ENCODE data around the gene MYB.

DNA sequence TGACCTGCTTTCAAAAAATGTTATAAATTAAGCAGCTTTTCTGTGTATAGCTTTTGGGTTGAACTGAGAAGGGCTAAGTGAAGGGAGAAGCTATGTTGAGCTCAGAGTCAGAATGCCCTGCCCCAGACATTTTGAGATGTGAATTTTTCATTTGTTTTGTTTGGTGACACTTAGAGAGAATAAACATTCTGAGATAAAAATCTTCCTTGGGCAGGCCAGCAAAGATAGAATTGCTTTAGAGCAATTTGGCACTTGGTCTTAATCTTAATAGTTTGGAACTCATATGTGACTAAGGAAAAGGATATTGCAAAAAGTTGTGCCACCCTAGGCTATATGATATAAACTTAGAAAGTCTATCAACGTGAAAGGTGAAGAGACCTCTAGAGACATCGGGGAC, 30.2 kb downstream of the MYB start:
- TF ChIP-seq, protein P1, sequence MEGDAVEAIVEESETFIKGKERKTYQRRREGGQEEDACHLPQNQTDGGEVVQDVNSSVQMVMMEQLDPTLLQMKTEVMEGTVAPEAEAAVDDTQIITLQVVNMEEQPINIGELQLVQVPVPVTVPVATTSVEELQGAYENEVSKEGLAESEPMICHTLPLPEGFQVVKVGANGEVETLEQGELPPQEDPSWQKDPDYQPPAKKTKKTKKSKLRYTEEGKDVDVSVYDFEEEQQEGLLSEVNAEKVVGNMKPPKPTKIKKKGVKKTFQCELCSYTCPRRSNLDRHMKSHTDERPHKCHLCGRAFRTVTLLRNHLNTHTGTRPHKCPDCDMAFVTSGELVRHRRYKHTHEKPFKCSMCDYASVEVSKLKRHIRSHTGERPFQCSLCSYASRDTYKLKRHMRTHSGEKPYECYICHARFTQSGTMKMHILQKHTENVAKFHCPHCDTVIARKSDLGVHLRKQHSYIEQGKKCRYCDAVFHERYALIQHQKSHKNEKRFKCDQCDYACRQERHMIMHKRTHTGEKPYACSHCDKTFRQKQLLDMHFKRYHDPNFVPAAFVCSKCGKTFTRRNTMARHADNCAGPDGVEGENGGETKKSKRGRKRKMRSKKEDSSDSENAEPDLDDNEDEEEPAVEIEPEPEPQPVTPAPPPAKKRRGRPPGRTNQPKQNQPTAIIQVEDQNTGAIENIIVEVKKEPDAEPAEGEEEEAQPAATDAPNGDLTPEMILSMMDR (IDR thresholded peaks at IDR 0.05) = no peak
- TF ChIP-seq POLR2A (IDR thresholded peaks at IDR 0.05) = no peak

Measured in esophagus squamous epithelium (tissue), 4 donors.